Esophagus muscularis mucosa (tissue), 4 donors: Measurements from ENCODE around the gene HSPB1. TPM values are rescaled to one million over a fixed set of nuclear protein-coding genes. Genes with fewer than 3 reads are reported as not detected.
A peak's percentile ranks its signal among the peaks of the same experiment; 100 is the strongest.

Experiments
- DNase-seq: peaks from one replicate; pipeline ENCODE4 v3.0.0-alpha.2; 2017; ENCODE audit errors: extremely low spot score
- H3K27ac ChIP-seq, 4 donors: fragments of 200-600 bp; sonication (generic); replicated peaks in 1 of 4; 1 replicate in 3 of 4; 2 replicates in 1 of 4; pipeline ENCODE4 v1.5.1; 2016 to 2019; ENCODE audit warnings: mild to moderate bottlenecking in 1 of 4
- H3K27me3 ChIP-seq, 4 donors: fragments of 200-600 bp; sonication (generic); one replicate each; pipeline versions ENCODE4 v1.5.1 to v1.6.0; 2016 to 2019
- H3K36me3 ChIP-seq, 4 donors: fragments of 200-600 bp; sonication (generic); one replicate each; pipeline ENCODE4 v1.5.1; 2016 to 2019
- H3K4me1 ChIP-seq, 4 donors: fragments of 200-600 bp; sonication (generic); one replicate each; pipeline ENCODE4 v1.5.1; 2016 to 2019
- H3K4me3 ChIP-seq, 4 donors: fragments of 200-600 bp; sonication (generic); 1 replicate in 2 of 4; 2 replicates in 2 of 4; pipeline ENCODE4 v1.5.1; 2016 to 2019; ENCODE audit warnings: mild to moderate bottlenecking in 4 of 4, moderate library complexity in 1 of 4
- H3K9me3 ChIP-seq, 4 donors: fragments of 200-600 bp; sonication (generic); 1 replicate in 3 of 4; 2 replicates in 1 of 4; pipeline ENCODE4 v1.5.1; 2016 to 2019
- CTCF ChIP-seq, 3 experiments: fragments of 200-600 bp in 2 of 3; fragments of 450-650 bp in 1 of 3; sonication (generic) in 2 of 3; IDR thresholded peaks; one replicate each; pipeline ENCODE4 v1.5.1; 2017 to 2019; ENCODE audit warnings: antibody characterized with exemption in 3 of 3, mild to moderate bottlenecking in 2 of 3, moderate library complexity in 1 of 3
- EP300 ChIP-seq: sonication (generic); formaldehyde crosslinking; IDR thresholded peaks from one replicate; pipeline ENCODE4 v1.6.1; 2017; ENCODE audit warnings: antibody characterized with exemption
- POLR2A ChIP-seq: fragments of 450-650 bp; IDR thresholded peaks from one replicate; pipeline ENCODE4 v1.6.1; 2017; ENCODE audit warnings: antibody characterized with exemption, moderate library complexity, mild to moderate bottlenecking, low read depth
- POLR2AphosphoS5 ChIP-seq, 2 donors: sonication (generic); formaldehyde crosslinking; IDR thresholded peaks; one replicate each; pipeline ENCODE4 v1.6.1; 2017; ENCODE audit warnings: antibody characterized with exemption in 2 of 2
- WGBS: methylation state at CpG from one replicate; pipeline ENCODE4 v1.1.5; 2018; 5-methylcytosine and 5-hydroxymethylcytosine counted together
- intact Hi-C: fragments of 100-400 bp; cut with DNase I; formaldehyde crosslinking; loops from one replicate; pipeline ENCODE4 v1.15.1; 2023
- total RNA-seq, 4 donors: library from RNA; depleted of rRNA; stranded (reverse); fragments of >200 nt; gene quantifications; one replicate each; pipeline versions ENCODE4 v1.1.0 to v1.2.1, GENCODE V29; 2016

Gene HSPB1
- total RNA-seq, 4 donors from 2014 or later, result 927 to 2,513 (median 1,694) TPM

- WGBS, result 65% methylated on average over 21 of the region's 22 CpGs
- no peak for DNase-seq
These were observed 5.4 kb upstream of the HSPB1 start for GRCh38 chr7:76296743-76297740.

GRCh38 chr7:76300166-76300731 lies 2.2 kb upstream of the HSPB1 start:
- WGBS, result 84% methylated on average over 7 of the region's 7 CpGs
- DNase-seq, result no peak
- H3K27ac ChIP-seq, result peak overlapping the region; percentile 93 to 100 (median 99)
- H3K36me3 ChIP-seq, result peaks cover 0 to 16% (median 7%) of the 10 kb centered on the region in 4 donors
- no peak overlapping the region for H3K4me3 ChIP-seq
- TF ChIP-seq POLR2AphosphoS5 (IDR thresholded peaks at IDR 0.05) (peak; percentile 71 to 78), EP300 (no peak)
- no peaks in the 10 kb centered on the region for H3K27me3 ChIP-seq
- intact Hi-C loops, result no loop called here
- H3K4me1 ChIP-seq, result peaks cover 40 to 63% (median 54%) of the 10 kb centered on the region in 4 donors
- no peaks in the 10 kb centered on the region for H3K9me3 ChIP-seq

More at GRCh38 chr7:76296743-76297740, 5.4 kb upstream of the HSPB1 start:
- no peak overlapping the region for H3K4me3 ChIP-seq
- H3K27me3 ChIP-seq, result no peaks in the 10 kb centered on the region
- intact Hi-C loops, result no loop called here
- H3K27ac ChIP-seq, result peak overlapping the region; percentile 93 to 100 (median 99)
- peaks cover 53 to 75% (median 66%) of the 10 kb centered on the region in 4 donors for H3K4me1 ChIP-seq
- TF ChIP-seq CTCF (IDR thresholded peaks at IDR 0.05), result no peak
- no peak for TF ChIP-seq EP300
- TF ChIP-seq POLR2AphosphoS5 (IDR thresholded peaks at IDR 0.05), result peak; percentile 80 to 86
- no peak for TF ChIP-seq POLR2A
- H3K9me3 ChIP-seq, result no peaks in the 10 kb centered on the region
- no peaks in the 10 kb centered on the region for H3K36me3 ChIP-seq

- 93% methylated on average over 3 of the region's 3 CpGs for WGBS
- H3K27me3 ChIP-seq, result no peaks in the 10 kb centered on the region
- H3K4me3 ChIP-seq, result no peak overlapping the region
- DNase-seq, result no peak
- H3K4me1 ChIP-seq, result peaks cover 42 to 63% (median 54%) of the 10 kb centered on the region in 4 donors
- peaks cover 0 to 16% (median 7%) of the 10 kb centered on the region in 4 donors for H3K36me3 ChIP-seq
- H3K9me3 ChIP-seq, result no peaks in the 10 kb centered on the region
- peak overlapping the region; percentile 93 to 100 (median 99) for H3K27ac ChIP-seq
- no peak for TF ChIP-seq CTCF (IDR thresholded peaks at IDR 0.05)
- no peak for TF ChIP-seq EP300
- no peak for TF ChIP-seq POLR2AphosphoS5 (IDR thresholded peaks at IDR 0.05)
- TF ChIP-seq POLR2A, result no peak
- intact Hi-C loops, result no loop called here
These were observed 1.5 kb upstream of the HSPB1 start for GRCh38 chr7:76301000-76301399.

- Histone ChIP-seq H3K36me3 (peaks cover 0 to 16% (median 7%) of the 10 kb centered on the region in 4 donors), H3K27ac (peak overlapping the region; percentile 93 to 100 (median 99)), H3K4me1 (peaks cover 45 to 60% (median 53%) of the 10 kb centered on the region in 4 donors), H3K4me3 (peak overlapping the region; percentile 71 to 96 (median 93)), H3K27me3 (no peaks in the 10 kb centered on the region), H3K9me3 (no peaks in the 10 kb centered on the region)
- 3% methylated on average over 31 of the region's 56 CpGs for WGBS
- peak; percentile 95 for DNase-seq
- TF ChIP-seq CTCF (IDR thresholded peaks at IDR 0.05) (no peak), EP300 (no peak), POLR2AphosphoS5 (IDR thresholded peaks at IDR 0.05) (peak; percentile 80 to 90), POLR2A (peak; percentile 27)
- intact Hi-C loops, result no loop called here
These were observed 1.0 kb downstream of the HSPB1 start for GRCh38 chr7:76303202-76304147.
